Stomach smooth muscle (tissue), 2 donors: Measurements from ENCODE around the gene CCDC146.

Experiments
- H3K27ac ChIP-seq: one replicate; pipeline ENCODE4 v1.7.0; 2013; ENCODE audit warnings: mild to moderate bottlenecking, low read length, inconsistent platforms
- H3K27me3 ChIP-seq, 2 donors: one replicate each; pipeline ENCODE4 v1.7.0; 2013; ENCODE audit warnings: low read length in 2 of 2; ENCODE audit not compliant: insufficient read depth in 2 of 2, control insufficient read depth in 1 of 2
- H3K36me3 ChIP-seq, 2 donors: one replicate each; pipeline ENCODE4 v1.7.0; 2013; ENCODE audit warnings: low read length in 2 of 2; ENCODE audit not compliant: control insufficient read depth in 2 of 2, insufficient read depth in 2 of 2
- H3K4me1 ChIP-seq: one replicate; pipeline ENCODE4 v1.7.0; 2013; ENCODE audit warnings: low read length; ENCODE audit not compliant: control insufficient read depth, insufficient read depth
- H3K4me3 ChIP-seq, 2 donors: one replicate each; pipeline ENCODE4 v1.7.0; 2013; ENCODE audit warnings: low read length in 2 of 2
- H3K9ac ChIP-seq, 2 donors: one replicate each; pipeline ENCODE4 v1.7.0; 2013; ENCODE audit warnings: low read length in 2 of 2, mild to moderate bottlenecking in 1 of 2
- H3K9me3 ChIP-seq, 2 donors: one replicate each; pipeline ENCODE4 v1.7.0; 2013; ENCODE audit warnings: low read length in 2 of 2; ENCODE audit not compliant: control insufficient read depth in 2 of 2
- donor health status: healthy.
- donor health status: Pancreatic carcinoma.

CCDC146 gene

DNA sequence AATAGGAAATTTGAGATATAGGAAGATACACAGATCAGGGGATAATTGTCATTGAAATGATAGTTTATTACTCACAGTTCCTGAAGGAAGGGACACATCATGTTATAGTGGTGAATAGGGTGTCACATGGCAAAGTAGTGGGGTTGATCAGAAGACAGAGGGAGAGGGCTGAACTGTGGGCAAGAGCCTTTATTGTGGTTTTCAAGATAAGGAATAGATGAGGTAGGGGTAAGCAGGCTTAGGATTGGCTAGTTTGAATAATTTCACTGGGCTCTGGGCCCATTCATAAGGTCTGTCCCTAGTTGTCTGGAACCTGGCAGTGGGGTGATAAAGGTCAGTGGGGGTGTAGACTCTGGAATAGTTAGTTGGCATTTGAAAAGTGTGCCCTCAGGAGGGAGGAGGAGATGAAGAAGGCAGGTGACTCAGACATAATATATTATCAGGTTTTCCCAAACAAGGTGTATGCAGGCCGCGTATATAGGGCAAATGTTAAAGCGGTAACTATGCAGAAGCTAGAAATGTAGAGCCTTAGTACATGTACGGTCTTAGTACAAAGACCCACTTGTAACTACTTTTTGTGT lies 58.7 kb downstream of the CCDC146 start:
- H3K9ac ChIP-seq: no peak overlapping the region
- H3K4me1 ChIP-seq: peaks cover 5% of the 10 kb centered on the region
- H3K27ac ChIP-seq: no peak overlapping the region
- H3K9me3 ChIP-seq: no peaks in the 10 kb centered on the region
- H3K27me3 ChIP-seq: no peaks in the 10 kb centered on the region
- H3K36me3 ChIP-seq: no peaks in the 10 kb centered on the region
- no peak overlapping the region for H3K4me3 ChIP-seq

DNA sequence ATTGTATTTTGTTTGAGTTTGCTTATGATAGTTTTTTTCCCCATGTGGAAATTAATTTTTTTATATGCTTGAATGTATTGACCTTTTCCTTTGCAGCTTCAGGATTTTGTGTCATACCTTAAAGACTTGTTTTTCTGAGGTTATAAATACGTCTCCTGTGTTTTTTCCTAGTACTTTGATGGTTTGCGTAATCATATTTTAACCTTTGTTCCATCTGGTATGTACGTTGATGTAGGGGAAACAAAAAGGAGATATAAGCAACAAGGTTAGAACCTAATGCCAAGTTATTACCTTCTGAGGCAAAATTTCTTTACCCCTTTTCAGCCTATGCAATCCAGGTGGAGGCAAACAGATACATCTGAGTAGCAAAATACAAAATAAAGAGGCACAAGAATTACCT lies 59.3 kb downstream of the CCDC146 start:
- no peak overlapping the region for H3K4me3 ChIP-seq
- H3K27me3 ChIP-seq: no peaks in the 10 kb centered on the region

GRCh38 chr7:77182261-77182660 lies 59.8 kb downstream of the CCDC146 start:
- no peaks in the 10 kb centered on the region for H3K27me3 ChIP-seq
- no peaks in the 10 kb centered on the region for H3K9me3 ChIP-seq
- H3K9ac ChIP-seq: no peak overlapping the region
- H3K4me3 ChIP-seq: no peak overlapping the region
- H3K4me1 ChIP-seq: peaks cover 5% of the 10 kb centered on the region
- H3K27ac ChIP-seq: no peak overlapping the region
- no peaks in the 10 kb centered on the region for H3K36me3 ChIP-seq

More for the DNA sequence above, 59.3 kb downstream of the CCDC146 start:
- Histone ChIP-seq H3K36me3 (no peaks in the 10 kb centered on the region), H3K9ac (no peak overlapping the region), H3K4me1 (peaks cover 5% of the 10 kb centered on the region), H3K27ac (no peak overlapping the region), H3K9me3 (no peaks in the 10 kb centered on the region)

- H3K9ac ChIP-seq: no peak overlapping the region
- no peaks in the 10 kb centered on the region for H3K27me3 ChIP-seq
- H3K36me3 ChIP-seq: no peaks in the 10 kb centered on the region
- no peaks in the 10 kb centered on the region for H3K9me3 ChIP-seq
- peaks cover 5% of the 10 kb centered on the region for H3K4me1 ChIP-seq
- peak overlapping the region; percentile 32 for H3K27ac ChIP-seq
- H3K4me3 ChIP-seq: no peak overlapping the region
These were observed 62.0 kb downstream of the CCDC146 start for GRCh38 chr7:77184463-77184862.

DNA sequence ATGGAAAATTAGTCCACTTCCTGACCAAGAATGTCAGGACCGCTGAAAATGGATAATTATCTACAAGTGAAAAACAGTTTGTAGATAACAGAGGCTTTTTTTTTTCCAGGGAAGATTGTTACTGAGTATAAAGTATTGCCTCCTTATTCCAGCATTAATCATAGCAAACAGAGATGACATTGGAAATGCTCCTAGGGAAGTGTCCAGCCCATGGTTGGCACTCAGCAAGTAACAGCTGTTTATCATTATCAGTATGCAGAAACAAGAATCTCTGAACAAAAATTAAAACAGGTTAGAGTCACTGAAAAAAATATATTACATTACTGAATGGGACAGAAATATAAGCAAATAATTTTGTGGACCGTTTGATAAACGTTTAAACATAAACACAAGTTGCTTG lies 62.6 kb downstream of the CCDC146 start:
- H3K4me3 ChIP-seq: no peak overlapping the region
- H3K27ac ChIP-seq: peak overlapping the region; percentile 8
- no peaks in the 10 kb centered on the region for H3K36me3 ChIP-seq
- no peaks in the 10 kb centered on the region for H3K27me3 ChIP-seq
- peaks cover 5% of the 10 kb centered on the region for H3K4me1 ChIP-seq
- H3K9me3 ChIP-seq: no peaks in the 10 kb centered on the region
- H3K9ac ChIP-seq: no peak overlapping the region

DNA sequence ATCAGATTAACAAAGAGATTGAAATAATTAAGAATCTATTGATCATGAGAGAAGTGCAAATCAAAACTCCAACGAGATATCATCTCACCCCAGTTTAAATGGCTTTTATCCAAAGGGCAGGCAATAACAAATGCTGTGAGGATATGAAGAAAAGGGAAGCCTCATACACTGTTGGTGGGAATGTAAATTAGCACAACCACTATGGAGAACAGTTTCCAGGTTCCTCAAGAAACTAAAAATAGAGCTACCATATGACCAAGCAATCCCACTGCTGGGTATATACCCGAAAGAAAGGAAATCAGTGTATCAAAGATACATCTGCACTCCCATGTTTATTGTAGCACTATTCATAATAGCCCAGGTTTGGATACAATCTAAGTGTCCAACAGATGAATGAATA lies 63.5 kb downstream of the CCDC146 start:
- no peak overlapping the region for H3K4me3 ChIP-seq
- H3K36me3 ChIP-seq: no peaks in the 10 kb centered on the region
- H3K27me3 ChIP-seq: no peaks in the 10 kb centered on the region
- peaks cover 5% of the 10 kb centered on the region for H3K4me1 ChIP-seq
- no peaks in the 10 kb centered on the region for H3K9me3 ChIP-seq
- no peak overlapping the region for H3K27ac ChIP-seq
- H3K9ac ChIP-seq: no peak overlapping the region

DNA sequence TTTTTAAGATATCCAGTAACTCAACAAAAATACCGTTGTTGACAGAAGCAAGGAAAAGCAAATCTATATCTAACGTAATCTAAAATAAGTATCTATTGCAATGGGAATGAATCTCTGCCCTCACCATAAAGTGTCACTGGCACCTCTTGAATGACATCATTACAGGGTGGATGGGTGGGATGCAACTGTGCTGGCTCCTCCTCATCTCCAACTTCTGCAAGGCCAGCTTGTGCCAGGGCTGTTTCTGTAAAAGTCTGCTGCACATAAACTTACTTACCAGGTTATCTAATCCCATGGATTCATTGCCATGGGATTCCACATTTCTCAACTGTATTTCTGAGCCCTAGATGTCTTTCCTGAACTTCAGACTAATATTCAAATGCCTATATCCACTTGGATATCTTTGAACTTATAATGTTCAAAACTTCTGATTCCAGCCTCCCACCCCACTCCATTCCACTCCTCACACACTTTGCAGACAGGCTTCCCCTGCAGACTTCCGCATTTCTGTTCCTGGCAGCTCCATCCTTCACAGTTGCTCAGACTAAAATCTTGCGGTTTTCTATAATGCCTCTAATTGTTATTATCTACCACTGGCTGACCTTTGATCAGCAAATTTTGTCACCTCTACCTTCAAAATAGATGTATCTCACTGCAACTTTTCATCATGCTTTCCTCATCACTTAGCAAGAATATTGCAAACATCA lies 66.5 kb downstream of the CCDC146 start:
- Histone ChIP-seq H3K36me3 (no peaks in the 10 kb centered on the region), H3K4me3 (no peak overlapping the region), H3K27me3 (no peaks in the 10 kb centered on the region), H3K4me1 (peaks cover 5% of the 10 kb centered on the region), H3K9ac (no peak overlapping the region), H3K9me3 (no peaks in the 10 kb centered on the region), H3K27ac (no peak overlapping the region)

DNA sequence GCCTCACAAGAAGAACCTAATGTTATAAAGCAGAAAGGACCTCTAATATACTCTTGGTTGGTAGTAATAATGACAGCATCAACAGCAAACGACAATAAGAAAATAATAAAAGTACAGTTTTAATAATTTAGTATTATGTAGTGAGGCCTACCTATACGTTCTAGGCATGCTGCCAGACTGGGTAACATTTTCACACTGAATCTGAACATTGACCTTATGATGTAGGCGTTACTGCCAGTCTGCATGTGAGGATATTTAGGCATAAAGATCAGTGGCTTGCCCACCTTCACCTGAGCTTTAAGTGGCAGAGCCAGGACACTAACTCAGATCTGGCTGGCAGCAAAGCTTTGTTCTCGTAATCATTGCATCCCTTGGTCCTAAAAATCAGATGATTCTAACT lies 74.7 kb downstream of the CCDC146 start:
- H3K9me3 ChIP-seq: no peaks in the 10 kb centered on the region
- H3K4me3 ChIP-seq: peak overlapping the region; percentile 93 to 96
- peak overlapping the region; percentile 4 for H3K27ac ChIP-seq
- H3K27me3 ChIP-seq: no peaks in the 10 kb centered on the region
- H3K9ac ChIP-seq: peak overlapping the region; percentile 51 to 83
- peaks cover 4% of the 10 kb centered on the region for H3K4me1 ChIP-seq
- H3K36me3 ChIP-seq: no peaks in the 10 kb centered on the region

DNA sequence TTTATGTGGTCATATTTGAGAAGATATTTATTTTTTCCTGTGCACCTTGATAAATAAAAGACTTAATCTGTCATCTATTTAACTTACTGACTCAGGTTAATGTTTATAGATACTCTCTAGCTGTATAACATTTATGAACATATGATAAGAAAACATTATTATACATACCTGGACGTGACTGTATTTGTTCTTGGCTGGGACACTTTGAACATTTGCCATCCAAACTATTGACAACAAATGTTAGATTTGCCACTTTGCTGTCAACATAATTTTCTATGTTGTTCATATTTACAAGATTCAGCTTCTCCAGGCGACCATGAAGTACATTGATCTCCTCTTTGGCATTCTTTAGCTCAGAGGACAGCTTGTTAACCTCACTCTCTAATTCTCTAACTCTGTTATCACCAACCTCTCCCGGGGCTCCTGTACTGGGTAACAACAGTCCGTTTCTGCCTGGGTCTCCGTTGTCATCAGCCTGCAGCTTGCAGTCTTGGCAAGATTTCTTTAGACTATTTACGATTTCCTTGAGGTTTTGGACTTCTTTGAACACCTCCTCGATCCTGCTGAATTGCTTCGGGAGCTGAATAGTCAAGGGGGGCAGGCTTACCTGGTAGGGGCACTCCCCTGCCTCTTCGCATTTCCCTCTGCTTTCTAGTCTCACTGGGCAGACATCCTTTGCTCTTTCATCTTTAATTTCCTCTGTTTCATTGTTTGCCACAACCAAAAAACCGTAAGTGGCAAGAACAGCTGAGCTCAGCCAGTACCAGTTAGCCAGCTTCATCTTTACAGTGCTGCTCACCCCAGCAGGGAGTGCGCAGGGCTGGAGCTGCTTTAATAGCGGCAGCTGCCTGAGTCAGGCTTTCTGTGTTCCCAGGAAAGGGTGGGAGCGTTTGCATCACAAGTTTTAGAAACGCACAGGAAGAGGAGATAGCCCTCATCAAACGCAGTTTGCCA lies 76.9 kb downstream of the CCDC146 start, which contains the start of gene FGL2:
Gene FGL2, minus strand, starts transcription at position 807 of the 954 bp plus-strand sequence. Its CDS starts 26 bp downstream, at position 781.
- Histone ChIP-seq H3K9me3 (no peaks in the 10 kb centered on the region), H3K27ac (peak within 1 kb of the TSS; percentile 85), H3K4me3 (peak within 1 kb of the TSS; percentile 93 to 96), H3K36me3 (no peaks in the 10 kb centered on the region), H3K4me1 (peaks cover 4% of the 10 kb centered on the region), H3K9ac (peak within 1 kb of the TSS; percentile 83 to 91), H3K27me3 (no peaks in the 10 kb centered on the region)

DNA sequence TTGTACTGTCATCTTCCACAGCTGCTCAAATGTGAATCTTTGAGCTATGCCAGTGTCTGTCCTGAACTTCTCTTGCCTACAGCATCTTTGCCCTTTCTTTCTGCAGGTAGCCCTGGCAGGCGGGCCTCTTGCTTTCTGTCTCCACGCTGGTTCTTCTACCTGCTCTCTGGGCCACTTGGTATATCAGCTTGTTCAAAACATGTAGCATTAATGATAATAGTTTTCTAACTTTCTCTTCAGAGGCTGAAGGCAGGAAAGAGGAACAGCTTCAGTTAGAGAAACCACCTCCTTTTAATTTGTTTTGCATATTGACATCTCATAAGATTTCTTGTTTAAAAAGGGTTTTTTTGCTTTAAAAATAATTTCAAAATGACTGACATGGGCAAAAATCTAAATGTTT lies 78.1 kb downstream of the CCDC146 start:
- H3K36me3 ChIP-seq: no peaks in the 10 kb centered on the region
- peak overlapping the region; percentile 85 for H3K27ac ChIP-seq
- peak overlapping the region; percentile 83 to 91 for H3K9ac ChIP-seq
- no peaks in the 10 kb centered on the region for H3K27me3 ChIP-seq
- no peaks in the 10 kb centered on the region for H3K9me3 ChIP-seq
- H3K4me1 ChIP-seq: peaks cover 4% of the 10 kb centered on the region
- peak overlapping the region; percentile 93 to 96 for H3K4me3 ChIP-seq
